ENCODE results near the gene ELK4.

DNA sequence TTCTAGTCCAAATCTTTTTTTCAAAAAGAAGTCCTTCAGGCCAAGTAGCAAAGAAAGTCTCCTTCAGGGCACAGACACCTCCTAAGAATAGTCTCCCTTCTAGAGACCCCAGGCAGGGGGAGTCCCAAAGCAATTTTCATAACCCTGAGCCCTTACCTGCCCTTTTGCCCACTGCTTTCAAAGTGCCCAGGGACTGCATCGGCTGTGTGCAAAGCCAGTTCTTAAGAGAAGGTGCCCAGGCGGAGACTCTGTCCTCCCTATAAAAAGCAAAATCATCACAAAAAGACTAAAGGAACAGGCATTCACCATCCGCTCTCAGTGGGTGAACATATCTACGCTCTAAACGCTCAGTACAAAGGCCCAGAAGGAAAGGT is 32.2 kb downstream of the ELK4 start:
- TF ChIP-seq, protein P1, sequence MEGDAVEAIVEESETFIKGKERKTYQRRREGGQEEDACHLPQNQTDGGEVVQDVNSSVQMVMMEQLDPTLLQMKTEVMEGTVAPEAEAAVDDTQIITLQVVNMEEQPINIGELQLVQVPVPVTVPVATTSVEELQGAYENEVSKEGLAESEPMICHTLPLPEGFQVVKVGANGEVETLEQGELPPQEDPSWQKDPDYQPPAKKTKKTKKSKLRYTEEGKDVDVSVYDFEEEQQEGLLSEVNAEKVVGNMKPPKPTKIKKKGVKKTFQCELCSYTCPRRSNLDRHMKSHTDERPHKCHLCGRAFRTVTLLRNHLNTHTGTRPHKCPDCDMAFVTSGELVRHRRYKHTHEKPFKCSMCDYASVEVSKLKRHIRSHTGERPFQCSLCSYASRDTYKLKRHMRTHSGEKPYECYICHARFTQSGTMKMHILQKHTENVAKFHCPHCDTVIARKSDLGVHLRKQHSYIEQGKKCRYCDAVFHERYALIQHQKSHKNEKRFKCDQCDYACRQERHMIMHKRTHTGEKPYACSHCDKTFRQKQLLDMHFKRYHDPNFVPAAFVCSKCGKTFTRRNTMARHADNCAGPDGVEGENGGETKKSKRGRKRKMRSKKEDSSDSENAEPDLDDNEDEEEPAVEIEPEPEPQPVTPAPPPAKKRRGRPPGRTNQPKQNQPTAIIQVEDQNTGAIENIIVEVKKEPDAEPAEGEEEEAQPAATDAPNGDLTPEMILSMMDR (IDR thresholded peaks at IDR 0.05), result no peak
- TF ChIP-seq POLR2A (IDR thresholded peaks at IDR 0.05), result no peak
